HL-60 (cell line): ENCODE results near the gene CDC5L.

Experiments used
- POLR2AphosphoS5 ChIP-seq: IDR thresholded peaks from 2 replicates; pipeline ENCODE4 v1.6.1; 2012; ENCODE audit warnings: low read depth
- TF ChIP-seq, protein P1 (sequence below): IDR thresholded peaks from one replicate; pipeline ENCODE4 v1.5.1; 2011; ENCODE audit warnings: low read length, control low read depth, inconsistent platforms; ENCODE audit not compliant: insufficient read depth
- TF ChIP-seq, protein P2 (sequence below): IDR thresholded peaks from 2 replicates; pipeline ENCODE4 v1.6.1; 2012; ENCODE audit warnings: low read depth; ENCODE audit not compliant: insufficient replicate concordance

DNA sequence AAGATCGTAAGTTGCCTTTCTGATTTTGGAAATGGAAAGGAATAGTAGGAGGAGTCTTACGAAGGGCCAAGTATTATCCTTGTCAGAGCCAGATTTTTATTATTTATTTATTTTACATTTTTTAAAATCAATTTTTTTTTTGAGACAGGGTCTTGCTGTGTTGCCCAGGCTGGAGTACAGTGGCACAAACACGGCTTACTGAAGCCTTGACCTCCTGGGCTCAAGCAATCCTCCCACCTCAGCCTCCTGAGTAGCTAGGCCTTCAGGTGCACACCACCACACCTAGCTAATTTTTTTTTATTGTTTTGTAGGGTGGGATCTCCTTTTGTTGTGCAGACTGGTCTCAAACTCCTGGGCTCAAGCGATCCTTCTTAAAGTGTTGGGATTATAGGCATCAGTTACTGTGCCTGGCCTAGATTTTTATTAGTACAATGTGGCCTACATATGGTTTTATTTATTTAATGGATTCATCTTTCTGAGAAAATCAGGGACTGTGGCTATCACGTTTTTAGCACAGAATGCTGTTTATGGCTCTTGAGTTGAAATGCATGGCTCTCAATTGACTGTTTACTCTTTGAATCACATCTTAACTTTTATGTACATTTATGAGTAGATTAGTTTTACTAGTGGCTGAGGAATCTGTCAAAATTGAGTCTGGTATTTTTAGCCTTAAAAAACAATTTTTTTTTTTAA is 16.7 kb downstream of the CDC5L start:
- TF ChIP-seq, protein P1, sequence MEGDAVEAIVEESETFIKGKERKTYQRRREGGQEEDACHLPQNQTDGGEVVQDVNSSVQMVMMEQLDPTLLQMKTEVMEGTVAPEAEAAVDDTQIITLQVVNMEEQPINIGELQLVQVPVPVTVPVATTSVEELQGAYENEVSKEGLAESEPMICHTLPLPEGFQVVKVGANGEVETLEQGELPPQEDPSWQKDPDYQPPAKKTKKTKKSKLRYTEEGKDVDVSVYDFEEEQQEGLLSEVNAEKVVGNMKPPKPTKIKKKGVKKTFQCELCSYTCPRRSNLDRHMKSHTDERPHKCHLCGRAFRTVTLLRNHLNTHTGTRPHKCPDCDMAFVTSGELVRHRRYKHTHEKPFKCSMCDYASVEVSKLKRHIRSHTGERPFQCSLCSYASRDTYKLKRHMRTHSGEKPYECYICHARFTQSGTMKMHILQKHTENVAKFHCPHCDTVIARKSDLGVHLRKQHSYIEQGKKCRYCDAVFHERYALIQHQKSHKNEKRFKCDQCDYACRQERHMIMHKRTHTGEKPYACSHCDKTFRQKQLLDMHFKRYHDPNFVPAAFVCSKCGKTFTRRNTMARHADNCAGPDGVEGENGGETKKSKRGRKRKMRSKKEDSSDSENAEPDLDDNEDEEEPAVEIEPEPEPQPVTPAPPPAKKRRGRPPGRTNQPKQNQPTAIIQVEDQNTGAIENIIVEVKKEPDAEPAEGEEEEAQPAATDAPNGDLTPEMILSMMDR: no peak
- TF ChIP-seq, protein P2, sequence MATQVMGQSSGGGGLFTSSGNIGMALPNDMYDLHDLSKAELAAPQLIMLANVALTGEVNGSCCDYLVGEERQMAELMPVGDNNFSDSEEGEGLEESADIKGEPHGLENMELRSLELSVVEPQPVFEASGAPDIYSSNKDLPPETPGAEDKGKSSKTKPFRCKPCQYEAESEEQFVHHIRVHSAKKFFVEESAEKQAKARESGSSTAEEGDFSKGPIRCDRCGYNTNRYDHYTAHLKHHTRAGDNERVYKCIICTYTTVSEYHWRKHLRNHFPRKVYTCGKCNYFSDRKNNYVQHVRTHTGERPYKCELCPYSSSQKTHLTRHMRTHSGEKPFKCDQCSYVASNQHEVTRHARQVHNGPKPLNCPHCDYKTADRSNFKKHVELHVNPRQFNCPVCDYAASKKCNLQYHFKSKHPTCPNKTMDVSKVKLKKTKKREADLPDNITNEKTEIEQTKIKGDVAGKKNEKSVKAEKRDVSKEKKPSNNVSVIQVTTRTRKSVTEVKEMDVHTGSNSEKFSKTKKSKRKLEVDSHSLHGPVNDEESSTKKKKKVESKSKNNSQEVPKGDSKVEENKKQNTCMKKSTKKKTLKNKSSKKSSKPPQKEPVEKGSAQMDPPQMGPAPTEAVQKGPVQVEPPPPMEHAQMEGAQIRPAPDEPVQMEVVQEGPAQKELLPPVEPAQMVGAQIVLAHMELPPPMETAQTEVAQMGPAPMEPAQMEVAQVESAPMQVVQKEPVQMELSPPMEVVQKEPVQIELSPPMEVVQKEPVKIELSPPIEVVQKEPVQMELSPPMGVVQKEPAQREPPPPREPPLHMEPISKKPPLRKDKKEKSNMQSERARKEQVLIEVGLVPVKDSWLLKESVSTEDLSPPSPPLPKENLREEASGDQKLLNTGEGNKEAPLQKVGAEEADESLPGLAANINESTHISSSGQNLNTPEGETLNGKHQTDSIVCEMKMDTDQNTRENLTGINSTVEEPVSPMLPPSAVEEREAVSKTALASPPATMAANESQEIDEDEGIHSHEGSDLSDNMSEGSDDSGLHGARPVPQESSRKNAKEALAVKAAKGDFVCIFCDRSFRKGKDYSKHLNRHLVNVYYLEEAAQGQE: no peak
- TF ChIP-seq POLR2AphosphoS5: no peak
